GM12872 (cell line): Measurements from ENCODE around the gene CBS.
"Not testable (repeated sequence)": the region's sequence is repeated elsewhere in the genome, so short reads cannot be mapped to it uniquely, and the experiment has no call there.

ENCODE experiments used
- TF ChIP-seq, protein P1 (sequence below): IDR thresholded peaks from 3 replicates; pipeline ENCODE4 v1.5.1; 2011; ENCODE audit warnings: low read depth, mild to moderate bottlenecking, low read length, moderate library complexity; ENCODE audit not compliant: insufficient read depth

Gene CBS

DNA sequence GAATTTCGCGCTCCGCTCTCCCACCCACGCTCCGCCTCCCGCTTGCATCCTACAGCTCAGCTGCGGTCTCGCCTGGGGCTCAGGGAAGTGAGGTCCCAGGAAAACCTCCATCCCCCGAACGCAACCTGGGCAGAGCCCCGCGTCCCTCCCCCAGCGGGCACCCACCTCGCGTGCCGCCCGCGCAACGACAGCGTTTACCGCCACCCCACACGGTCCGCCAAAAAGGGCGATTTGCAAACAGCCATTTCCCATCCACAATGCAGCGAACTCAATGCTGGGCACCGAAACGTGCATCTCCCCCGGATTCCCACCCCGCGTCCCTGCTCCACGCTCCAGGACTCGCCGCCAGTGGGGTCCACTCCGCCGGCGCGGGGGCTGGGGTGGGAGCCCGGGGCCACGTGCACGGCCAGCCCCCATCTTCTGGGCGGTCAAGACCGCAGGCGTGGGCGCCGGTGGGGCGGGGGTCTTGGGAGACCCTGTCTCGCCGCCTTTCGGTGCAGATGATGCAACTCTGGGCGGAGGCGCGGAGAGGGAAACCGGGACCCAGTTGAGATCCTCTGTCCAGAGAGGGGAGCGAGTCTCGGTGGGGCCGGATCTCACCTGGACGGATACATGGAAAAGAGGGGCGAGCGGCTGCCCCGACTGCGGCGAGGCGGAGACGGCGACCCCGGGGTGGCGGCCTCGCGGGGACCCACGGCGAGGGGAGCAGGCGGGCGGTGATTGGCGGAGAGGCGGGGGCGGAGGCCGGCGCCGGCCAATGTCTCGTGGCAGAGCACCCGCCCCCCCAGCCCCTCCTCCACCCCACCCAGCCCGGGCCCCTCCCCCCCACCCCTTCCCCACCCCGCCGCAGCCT is at the start of gene CBS:
Gene CBS, minus strand, starts transcription at position 666 of the 853 bp plus-strand sequence. CDS start 3,642 bp downstream, outside the sequence.
- TF ChIP-seq, protein P1, sequence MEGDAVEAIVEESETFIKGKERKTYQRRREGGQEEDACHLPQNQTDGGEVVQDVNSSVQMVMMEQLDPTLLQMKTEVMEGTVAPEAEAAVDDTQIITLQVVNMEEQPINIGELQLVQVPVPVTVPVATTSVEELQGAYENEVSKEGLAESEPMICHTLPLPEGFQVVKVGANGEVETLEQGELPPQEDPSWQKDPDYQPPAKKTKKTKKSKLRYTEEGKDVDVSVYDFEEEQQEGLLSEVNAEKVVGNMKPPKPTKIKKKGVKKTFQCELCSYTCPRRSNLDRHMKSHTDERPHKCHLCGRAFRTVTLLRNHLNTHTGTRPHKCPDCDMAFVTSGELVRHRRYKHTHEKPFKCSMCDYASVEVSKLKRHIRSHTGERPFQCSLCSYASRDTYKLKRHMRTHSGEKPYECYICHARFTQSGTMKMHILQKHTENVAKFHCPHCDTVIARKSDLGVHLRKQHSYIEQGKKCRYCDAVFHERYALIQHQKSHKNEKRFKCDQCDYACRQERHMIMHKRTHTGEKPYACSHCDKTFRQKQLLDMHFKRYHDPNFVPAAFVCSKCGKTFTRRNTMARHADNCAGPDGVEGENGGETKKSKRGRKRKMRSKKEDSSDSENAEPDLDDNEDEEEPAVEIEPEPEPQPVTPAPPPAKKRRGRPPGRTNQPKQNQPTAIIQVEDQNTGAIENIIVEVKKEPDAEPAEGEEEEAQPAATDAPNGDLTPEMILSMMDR: not testable (repeated sequence)

DNA sequence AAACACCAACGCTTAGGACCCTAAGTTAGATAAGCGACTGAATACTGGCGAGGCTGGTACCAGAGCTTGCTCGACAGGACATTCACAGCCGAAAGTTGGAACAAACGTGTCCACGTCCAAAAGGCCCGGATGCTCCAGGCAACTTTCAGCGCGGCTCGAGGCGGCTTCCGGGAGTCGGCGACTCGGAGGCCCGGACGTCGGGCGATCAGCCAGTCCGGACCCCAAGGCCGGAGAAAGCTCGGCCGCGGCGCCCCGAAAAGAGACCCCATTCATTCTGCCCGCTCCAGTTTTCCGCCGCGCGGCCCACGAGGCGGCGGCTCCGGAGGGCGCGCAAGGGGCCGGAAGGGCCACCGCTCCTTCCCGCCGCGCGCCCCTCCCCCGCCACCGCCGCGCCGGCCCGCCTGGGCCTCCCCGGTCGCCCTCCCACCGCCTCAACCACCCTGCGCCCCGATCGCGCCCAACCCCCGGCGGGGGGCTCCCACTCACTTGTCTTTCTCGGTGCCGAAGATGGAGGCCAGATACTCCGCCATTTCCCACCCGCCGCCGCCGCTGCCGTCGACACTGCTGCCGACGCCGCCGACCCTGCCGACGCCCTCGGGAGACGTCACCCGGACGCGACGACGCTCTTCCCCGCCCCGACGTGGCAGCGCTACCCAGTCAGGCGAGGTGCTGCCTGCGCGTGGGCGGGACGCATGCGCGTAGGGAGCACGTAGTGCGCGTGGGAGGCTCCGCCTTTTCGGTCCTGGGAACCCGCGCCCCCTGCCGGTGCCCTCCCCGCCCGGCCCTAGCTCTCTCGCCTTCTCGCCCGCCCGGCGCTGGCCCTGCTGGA is 31.5 kb upstream of the CBS start, which contains the start of gene U2AF1:
Gene U2AF1, minus strand, starts transcription at position 606 of the 829 bp plus-strand sequence. Its CDS starts 76 bp downstream, at position 530.
- TF ChIP-seq, protein P1: not testable (repeated sequence)

DNA sequence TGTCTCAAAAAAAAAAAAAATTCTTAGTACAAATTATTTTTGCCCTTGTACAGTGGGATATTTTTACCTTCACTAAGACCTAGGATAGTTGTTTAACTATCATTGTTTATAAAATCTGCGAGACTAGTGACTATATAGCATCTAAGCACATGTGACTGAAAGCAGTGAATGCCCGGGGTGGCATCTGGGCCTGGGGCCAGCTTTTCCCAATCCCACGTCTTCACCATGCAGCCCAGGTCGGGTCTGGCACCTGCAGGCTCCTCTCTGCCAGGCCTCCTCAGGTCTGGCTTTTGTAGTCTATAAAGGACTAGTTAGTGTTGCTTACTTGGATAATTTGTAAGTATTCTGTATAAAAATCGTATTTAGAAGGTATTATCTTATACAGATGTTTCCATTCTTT is 40.8 kb downstream of the CBS start:
- TF ChIP-seq, protein P1: no peak

DNA sequence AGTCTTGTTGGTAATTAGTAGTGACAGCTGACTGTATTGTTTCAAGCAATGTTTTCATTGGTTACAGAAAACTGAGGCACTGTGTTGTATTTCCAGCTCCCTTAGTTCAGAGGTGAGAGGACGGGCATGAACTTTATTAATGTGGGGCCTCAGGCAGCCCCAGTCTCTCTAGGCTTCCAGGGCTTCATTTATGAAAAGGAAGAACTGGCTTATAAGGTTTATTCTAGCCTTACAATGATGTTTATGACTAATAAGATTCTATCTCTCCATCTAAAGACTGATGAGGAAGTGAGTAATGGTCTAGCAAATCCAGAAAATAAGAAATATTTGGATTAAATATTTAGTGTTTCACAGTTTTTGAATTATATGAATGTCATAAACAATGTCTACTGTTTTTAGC is 41.5 kb downstream of the CBS start:
- TF ChIP-seq, protein P1: no peak

DNA sequence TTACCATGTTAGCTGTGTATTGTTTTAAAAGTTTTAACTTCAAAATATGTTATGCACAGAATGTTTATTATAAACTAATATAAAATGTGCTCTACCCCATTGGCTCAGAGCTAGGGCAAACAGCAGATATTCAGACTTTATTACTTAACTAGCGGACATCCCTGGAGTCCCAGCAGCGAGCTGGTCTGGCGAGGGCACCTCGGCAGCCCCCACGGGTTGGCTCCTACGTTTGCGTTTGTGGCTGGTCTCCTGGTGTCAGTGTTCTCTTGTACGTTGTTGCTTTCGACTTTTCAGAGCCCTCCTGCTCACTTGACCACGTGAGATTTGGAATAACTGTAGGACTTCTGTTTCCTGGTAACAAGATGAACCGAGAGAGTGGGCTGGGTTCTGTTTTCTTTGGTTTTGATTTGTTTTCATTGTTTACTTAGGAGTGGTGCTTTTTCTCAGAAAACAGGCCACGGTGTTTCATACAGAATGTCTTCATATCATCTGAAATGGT is 44.5 kb downstream of the CBS start:
- TF ChIP-seq, protein P1: no peak

DNA sequence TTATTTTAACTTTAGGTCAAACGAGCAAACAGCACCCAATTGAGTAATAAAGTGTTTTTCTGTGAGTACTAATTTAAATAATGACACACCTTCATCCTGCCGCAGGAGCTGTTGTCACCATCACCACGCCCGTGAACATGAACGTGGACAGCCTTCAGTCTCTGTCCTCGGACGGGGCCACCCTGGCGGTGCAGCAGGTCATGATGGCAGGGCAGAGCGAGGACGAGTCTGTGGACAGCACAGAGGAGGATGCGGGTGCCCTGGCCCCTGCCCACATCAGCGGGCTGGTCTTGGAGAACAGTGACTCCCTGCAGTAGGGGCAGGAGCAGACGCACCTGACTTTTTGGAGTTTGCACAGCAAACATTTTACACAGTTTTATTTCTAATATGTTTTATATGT is 45.9 kb downstream of the CBS start:
- TF ChIP-seq, protein P1: no peak
